MM.1S (cell line): ENCODE data around the gene AKAP8L.
A peak's percentile ranks its signal among the peaks of the same experiment; 100 is the strongest.

Experiments
- DNase-seq: peaks from one replicate; pipeline ENCODE4 v3.0.0-alpha.2; 2015
- H2AFZ ChIP-seq: fragments of 300-600 bp; sonication (generic); 2 replicates; pipeline ENCODE4 v1.6.0; 2016; ENCODE audit warnings: antibody characterized with exemption, low read length
- H3F3A ChIP-seq: fragments of 300-600 bp; sonication (generic); 2 replicates; pipeline ENCODE4 v1.6.1; 2016; ENCODE audit warnings: mild to moderate bottlenecking, antibody characterized with exemption, low read length, moderate library complexity, mixed read lengths; ENCODE audit not compliant: insufficient read depth
- H3K27ac ChIP-seq: fragments of 300-600 bp; sonication (generic); 2 replicates; pipeline ENCODE4 v1.5.1; 2016; ENCODE audit warnings: mild to moderate bottlenecking, low read length
- H3K27me3 ChIP-seq: fragments of 300-600 bp; sonication (generic); replicated peaks from 2 replicates; pipeline ENCODE4 v1.6.0; 2016; ENCODE audit warnings: low read length; ENCODE audit not compliant: insufficient read depth
- H3K36me3 ChIP-seq: fragments of 300-600 bp; sonication (generic); replicated peaks from 2 replicates; pipeline ENCODE4 v1.6.1; 2016; ENCODE audit warnings: mild to moderate bottlenecking, low read length, mixed read lengths; ENCODE audit not compliant: insufficient read depth
- H3K4me1 ChIP-seq: fragments of 300-600 bp; sonication (generic); 2 replicates; pipeline ENCODE4 v1.6.1; 2016; ENCODE audit warnings: low read length, mixed read lengths
- H3K4me2 ChIP-seq: fragments of 300-600 bp; sonication (generic); 2 replicates; pipeline ENCODE4 v1.6.0; 2016; ENCODE audit warnings: low read depth, low read length
- H3K4me3 ChIP-seq: fragments of 300-600 bp; sonication (generic); 2 replicates; pipeline ENCODE4 v1.5.1; 2016; ENCODE audit warnings: low read length, mixed read lengths
- H3K79me2 ChIP-seq: fragments of 300-600 bp; sonication (generic); 2 replicates; pipeline ENCODE4 v1.6.1; 2016; ENCODE audit warnings: mixed run types, low read length, mixed read lengths
- H3K9ac ChIP-seq: fragments of 300-600 bp; sonication (generic); 2 replicates; pipeline ENCODE4 v1.6.1; 2016; ENCODE audit warnings: low read length, mixed read lengths
- H3K9me2 ChIP-seq: fragments of 300-600 bp; sonication (generic); replicated peaks from 2 replicates; pipeline ENCODE4 v1.6.1; 2016; ENCODE audit warnings: mild to moderate bottlenecking, low read length, mixed read lengths; ENCODE audit not compliant: insufficient read depth
- H3K9me3 ChIP-seq: fragments of 300-600 bp; sonication (generic); replicated peaks from 2 replicates; pipeline ENCODE4 v1.6.1; 2016; ENCODE audit warnings: mild to moderate bottlenecking, low read length, mixed read lengths; ENCODE audit not compliant: insufficient read depth
- H4K20me1 ChIP-seq: fragments of 300-600 bp; sonication (generic); 2 replicates; pipeline ENCODE4 v1.6.1; 2016; ENCODE audit warnings: mild to moderate bottlenecking, low read length, moderate library complexity, mixed read lengths; ENCODE audit not compliant: insufficient read depth
- EZH2 ChIP-seq: fragments of 300-600 bp; sonication (generic); optimal IDR thresholded peaks from 2 replicates; pipeline ENCODE3; 2017; ENCODE audit warnings: low read depth, mild to moderate bottlenecking, antibody characterized with exemption, low read length, mixed read lengths
- EZH2phosphoT487 ChIP-seq: fragments of 300-600 bp; sonication (generic); IDR thresholded peaks from 2 replicates; pipeline ENCODE4 v1.6.1; 2018; ENCODE audit warnings: antibody characterized with exemption, low read length
- TF ChIP-seq, protein P1 (sequence below): fragments of 300-600 bp; sonication (generic); IDR thresholded peaks from 2 replicates; pipeline ENCODE4 v1.5.1; 2016; ENCODE audit warnings: antibody characterized with exemption, low read length, mixed read lengths

Gene AKAP8L

DNA sequence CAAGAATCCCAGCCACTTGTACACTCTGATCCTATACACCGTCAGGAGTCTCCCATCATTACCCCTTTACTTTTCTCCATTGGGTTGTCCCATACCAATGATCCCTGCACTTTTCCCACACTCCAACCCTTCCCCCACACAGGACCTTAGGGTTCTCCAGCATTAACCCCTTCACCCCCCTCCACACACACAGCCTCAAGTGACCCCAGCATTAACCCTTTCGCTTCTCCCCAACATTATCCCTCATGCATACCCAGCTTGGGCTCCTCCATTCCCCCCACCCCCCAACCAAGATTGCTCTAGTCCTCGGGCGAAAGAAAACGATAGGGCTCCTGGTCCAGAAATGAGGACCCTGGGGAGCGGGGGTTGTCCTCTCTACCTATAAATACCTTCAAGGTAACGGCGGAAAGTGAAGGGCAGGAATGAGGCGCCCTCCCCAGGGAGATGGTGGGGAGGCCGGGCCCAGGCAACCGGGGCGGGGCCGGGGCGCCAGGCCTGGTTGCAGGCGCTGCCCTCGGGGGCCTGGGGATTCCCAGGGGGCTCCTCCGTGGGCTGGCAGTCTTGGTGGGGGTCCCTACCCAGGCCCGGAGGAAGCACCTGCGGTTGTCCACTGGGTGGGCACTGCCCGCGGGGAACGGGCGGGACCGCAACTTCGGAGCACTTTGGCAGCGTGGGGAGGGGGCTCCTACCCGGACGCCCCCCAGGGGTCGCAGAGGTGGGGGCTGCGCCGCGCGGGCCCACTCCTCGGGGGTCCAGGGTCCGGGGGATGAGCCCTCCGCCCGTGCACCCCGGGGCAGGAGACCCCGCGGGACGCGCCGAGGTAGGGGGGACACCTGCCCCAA is 30.2 kb upstream of the AKAP8L start:
- peak overlapping the region; percentile 56; the same call in 1 of the 2 replicates for H3K4me3 ChIP-seq
- no peaks in the 10 kb centered on the region for H3K36me3 ChIP-seq
- H3K27me3 ChIP-seq = no peaks in the 10 kb centered on the region
- H3K4me2 ChIP-seq = peak overlapping the region; percentile 89
- no peaks in the 10 kb centered on the region for H3K9me2 ChIP-seq
- H3K9ac ChIP-seq = peak overlapping the region; percentile 21; the same call in 1 of the 2 replicates
- TF ChIP-seq EZH2phosphoT487 = no peak
- TF ChIP-seq EZH2 = no peak
- TF ChIP-seq, protein P1, sequence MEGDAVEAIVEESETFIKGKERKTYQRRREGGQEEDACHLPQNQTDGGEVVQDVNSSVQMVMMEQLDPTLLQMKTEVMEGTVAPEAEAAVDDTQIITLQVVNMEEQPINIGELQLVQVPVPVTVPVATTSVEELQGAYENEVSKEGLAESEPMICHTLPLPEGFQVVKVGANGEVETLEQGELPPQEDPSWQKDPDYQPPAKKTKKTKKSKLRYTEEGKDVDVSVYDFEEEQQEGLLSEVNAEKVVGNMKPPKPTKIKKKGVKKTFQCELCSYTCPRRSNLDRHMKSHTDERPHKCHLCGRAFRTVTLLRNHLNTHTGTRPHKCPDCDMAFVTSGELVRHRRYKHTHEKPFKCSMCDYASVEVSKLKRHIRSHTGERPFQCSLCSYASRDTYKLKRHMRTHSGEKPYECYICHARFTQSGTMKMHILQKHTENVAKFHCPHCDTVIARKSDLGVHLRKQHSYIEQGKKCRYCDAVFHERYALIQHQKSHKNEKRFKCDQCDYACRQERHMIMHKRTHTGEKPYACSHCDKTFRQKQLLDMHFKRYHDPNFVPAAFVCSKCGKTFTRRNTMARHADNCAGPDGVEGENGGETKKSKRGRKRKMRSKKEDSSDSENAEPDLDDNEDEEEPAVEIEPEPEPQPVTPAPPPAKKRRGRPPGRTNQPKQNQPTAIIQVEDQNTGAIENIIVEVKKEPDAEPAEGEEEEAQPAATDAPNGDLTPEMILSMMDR = no peak
- peak overlapping the region; percentile 58 for H2AFZ ChIP-seq
- no peaks in the 10 kb centered on the region for H4K20me1 ChIP-seq
- no peaks in the 10 kb centered on the region for H3K79me2 ChIP-seq
- no peaks in the 10 kb centered on the region for H3K4me1 ChIP-seq
- no peaks in the 10 kb centered on the region for H3K9me3 ChIP-seq
- H3F3A ChIP-seq = peaks cover 23% of the 10 kb centered on the region
- H3K27ac ChIP-seq = no peak overlapping the region
- DNase-seq = no peak

DNA sequence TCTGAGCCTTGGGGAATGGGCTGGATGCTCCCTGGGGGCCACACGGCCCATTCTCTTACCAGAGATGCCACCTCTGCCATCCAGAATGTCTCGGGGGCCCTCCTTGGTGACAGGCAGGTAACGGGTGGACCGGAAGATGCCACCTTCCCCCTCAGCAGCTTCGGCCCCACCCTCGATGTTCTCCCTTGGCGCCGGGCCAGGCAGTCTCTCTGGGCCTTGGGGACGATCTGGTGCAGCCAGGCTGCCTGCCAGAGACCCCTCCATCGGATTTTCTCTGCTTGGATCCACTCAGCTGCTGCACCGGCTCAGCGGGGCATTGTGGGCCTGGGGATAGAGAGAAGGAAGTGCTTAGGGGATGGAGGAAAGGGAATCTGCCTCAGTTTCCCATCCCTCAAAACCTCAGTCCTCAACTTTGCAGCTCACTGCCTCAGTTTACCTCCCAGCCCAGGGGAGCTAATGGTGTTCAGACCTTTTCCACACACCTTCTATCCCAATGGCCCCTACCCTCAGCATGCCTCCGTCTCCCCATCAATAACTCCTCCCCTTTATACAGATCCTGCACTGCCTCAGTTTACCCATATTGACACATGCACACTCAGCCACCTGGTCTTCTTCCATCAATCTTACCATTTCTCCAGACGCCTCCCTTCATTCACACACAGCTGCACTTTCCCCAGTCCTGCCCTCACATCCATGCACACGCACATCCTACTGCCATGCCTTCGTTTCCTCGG is 29.4 kb upstream of the AKAP8L start:
- H3K79me2 ChIP-seq = no peaks in the 10 kb centered on the region
- H3K9me2 ChIP-seq = no peaks in the 10 kb centered on the region
- no peak overlapping the region for H3K4me3 ChIP-seq
- H3K27ac ChIP-seq = no peak overlapping the region
- TF ChIP-seq EZH2phosphoT487 = no peak
- TF ChIP-seq EZH2 = no peak
- TF ChIP-seq, protein P1 = no peak
- H3K36me3 ChIP-seq = no peaks in the 10 kb centered on the region
- no peaks in the 10 kb centered on the region for H3K27me3 ChIP-seq
- H4K20me1 ChIP-seq = no peaks in the 10 kb centered on the region
- no peak overlapping the region for H2AFZ ChIP-seq
- no peak overlapping the region for H3K9ac ChIP-seq
- H3K9me3 ChIP-seq = no peaks in the 10 kb centered on the region
- H3K4me1 ChIP-seq = no peaks in the 10 kb centered on the region
- H3F3A ChIP-seq = peaks cover 23% of the 10 kb centered on the region
- no peak for DNase-seq
- no peak overlapping the region for H3K4me2 ChIP-seq

DNA sequence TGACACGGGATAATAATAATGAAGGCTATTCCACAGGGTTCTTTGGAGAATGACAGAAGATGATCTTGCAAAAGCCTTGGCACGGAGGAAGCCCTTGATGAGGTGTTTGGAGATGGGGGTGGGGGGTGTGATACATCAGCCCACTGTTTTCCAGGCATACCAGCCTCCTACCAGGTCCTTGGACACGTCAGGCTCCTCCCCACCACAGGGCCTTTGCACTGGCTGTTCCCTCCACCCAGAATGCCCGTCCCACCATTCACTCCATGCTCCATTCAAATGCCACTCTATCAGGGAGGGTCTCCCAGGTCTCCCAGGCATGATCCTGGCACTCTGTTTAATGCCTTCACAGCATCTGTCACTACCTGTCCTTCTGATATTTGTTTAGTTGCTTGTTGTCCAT is 28.3 kb upstream of the AKAP8L start:
- Histone ChIP-seq H3K4me2 (no peak overlapping the region), H3K36me3 (no peaks in the 10 kb centered on the region), H3K9me3 (no peaks in the 10 kb centered on the region), H4K20me1 (no peaks in the 10 kb centered on the region), H3F3A (peaks cover 21% of the 10 kb centered on the region), H3K4me3 (no peak overlapping the region), H3K9ac (no peak overlapping the region), H3K27me3 (no peaks in the 10 kb centered on the region), H3K79me2 (no peaks in the 10 kb centered on the region), H3K9me2 (no peaks in the 10 kb centered on the region), H3K4me1 (no peaks in the 10 kb centered on the region), H2AFZ (no peak overlapping the region), H3K27ac (no peak overlapping the region)
- no peak for TF ChIP-seq EZH2
- TF ChIP-seq EZH2phosphoT487 = no peak
- DNase-seq = no peak
